ENCODE measurements around the gene SPTBN1. TPM values are rescaled to one million over a fixed set of nuclear protein-coding genes. Genes with fewer than 3 reads are reported as not detected.

The SPTBN1 gene
- total and polyA plus RNA-seq, 2 donors (not counting 3 experiments of a cell fraction or from before 2014, with no cell fraction given) = 63.3 to 320 TPM

GRCh38 chr2:54494087-54494486, 38.0 kb downstream of the SPTBN1 start:
- H2AFZ ChIP-seq (ENCODE audit: low read depth, low read length) = no peak overlapping the region
- POLR2A ChIA-PET = no interaction called here
- no peaks in the 10 kb centered on the region for H3K9me3 ChIP-seq (replicated peaks; ENCODE audit: control insufficient read depth, insufficient read depth, low read length)
- H3K36me3 ChIP-seq (ENCODE audit: control insufficient read depth in 2 of 2, extremely low read depth in 1 of 2, insufficient read depth in 2 of 2, low read length in 2 of 2) = no peaks in the 10 kb centered on the region
- intact Hi-C loops (cut with micrococcal nuclease) = no loop called here
- H3K79me2 ChIP-seq (ENCODE audit: control insufficient read depth, insufficient read depth, low read length) = no peaks in the 10 kb centered on the region
- peaks cover 2% of the 10 kb centered on the region for H4K20me1 ChIP-seq (replicated peaks; ENCODE audit: control insufficient read depth, extremely low read depth, insufficient read depth, low read length)
- BruUV-seq (replicated peaks) = no TSS peak
- H3K4me2 ChIP-seq (ENCODE audit: insufficient read depth, low read length) = no peak overlapping the region
- CTCF ChIA-PET = interaction anchor here (1.0 kb wide), 1 partner anchor 78 kb away, joined by 3 read pairs; no protein-coding TSS in a partner anchor
- no peak overlapping the region for H3K27ac ChIP-seq (ENCODE audit: insufficient read depth, low read depth, low read length)
- H3K4me3 ChIP-seq (replicated peaks in 1 of 3; ENCODE audit: insufficient read depth in 1 of 3, low read depth in 1 of 3, low read length in 3 of 3) = no peak overlapping the region
- dilution Hi-C loops (cut with MboI; ENCODE audit: extremely low pct_ligation_motif_present, low sequenced_read_pairs) = no loop called here
- peaks cover 4% of the 10 kb centered on the region for H3K4me1 ChIP-seq (ENCODE audit: control insufficient read depth, extremely low read depth, insufficient read depth, low read length)
- no peak for FAIRE-seq
- no peak overlapping the region for H3K9ac ChIP-seq (replicated peaks; ENCODE audit: extremely low read depth, insufficient read depth, low read length)
- no peak for TF ChIP-seq GATA2 (IDR thresholded peaks at IDR 0.05; ENCODE audit: insufficient read depth, insufficient read length, low read depth, low read length)
- peak; percentile 29 for TF ChIP-seq FOS (IDR thresholded peaks at IDR 0.05; ENCODE audit: borderline replicate concordance, insufficient read depth, low read length)
- no peaks in the 10 kb centered on the region for H3K9me1 ChIP-seq (replicated peaks; ENCODE audit: control insufficient read depth, extremely low read depth, insufficient read depth, low read length)
- no peak for DNase-seq (ENCODE audit: low read depth, low spot score)
- no peaks in the 10 kb centered on the region for H3K27me3 ChIP-seq (ENCODE audit: control insufficient read depth in 2 of 2, insufficient read depth in 2 of 2, low read length in 2 of 2)

GRCh38 chr2:54496920-54497319, 40.8 kb downstream of the SPTBN1 start:
- FAIRE-seq (no peak), DNase-seq (ENCODE audit: low read depth, low spot score) (no peak)
- Histone ChIP-seq H3K27ac (ENCODE audit: insufficient read depth, low read depth, low read length) (no peak overlapping the region), H3K4me2 (ENCODE audit: insufficient read depth, low read length) (no peak overlapping the region), H3K4me3 (replicated peaks in 1 of 3; ENCODE audit: insufficient read depth in 1 of 3, low read depth in 1 of 3, low read length in 3 of 3) (no peak overlapping the region), H4K20me1 (replicated peaks; ENCODE audit: control insufficient read depth, extremely low read depth, insufficient read depth, low read length) (no peaks in the 10 kb centered on the region), H3K9me3 (replicated peaks; ENCODE audit: control insufficient read depth, insufficient read depth, low read length) (no peaks in the 10 kb centered on the region), H3K27me3 (ENCODE audit: control insufficient read depth in 2 of 2, insufficient read depth in 2 of 2, low read length in 2 of 2) (no peaks in the 10 kb centered on the region), H3K79me2 (ENCODE audit: control insufficient read depth, insufficient read depth, low read length) (no peaks in the 10 kb centered on the region), H3K4me1 (ENCODE audit: control insufficient read depth, extremely low read depth, insufficient read depth, low read length) (peaks cover 8% of the 10 kb centered on the region), H3K9me1 (replicated peaks; ENCODE audit: control insufficient read depth, extremely low read depth, insufficient read depth, low read length) (no peaks in the 10 kb centered on the region), H3K36me3 (ENCODE audit: control insufficient read depth in 2 of 2, extremely low read depth in 1 of 2, insufficient read depth in 2 of 2, low read length in 2 of 2) (no peaks in the 10 kb centered on the region), H3K9ac (replicated peaks; ENCODE audit: extremely low read depth, insufficient read depth, low read length) (no peak overlapping the region), H2AFZ (ENCODE audit: low read depth, low read length) (no peak overlapping the region)
- no TSS peak for BruUV-seq (replicated peaks)
- dilution Hi-C loops (cut with MboI; ENCODE audit: extremely low pct_ligation_motif_present, low sequenced_read_pairs) = no loop called here
- POLR2A ChIA-PET = interaction anchor here (0.6 kb wide), 1 partner anchor 47 kb away, joined by 4 read pairs; no protein-coding TSS in a partner anchor
- intact Hi-C loops (cut with micrococcal nuclease) = no loop called here
- TF ChIP-seq EZH2 (IDR thresholded peaks at IDR 0.05; ENCODE audit: borderline replicate concordance, low read depth, low read length, severe bottlenecking) (no peak), JUN (IDR thresholded peaks at IDR 0.05; ENCODE audit: borderline replicate concordance, insufficient read depth, insufficient read length, low read depth) (no peak), GATA2 (IDR thresholded peaks at IDR 0.05; ENCODE audit: insufficient read depth, insufficient read length, low read depth, low read length) (no peak), POLR2AphosphoS5 (IDR thresholded peaks at IDR 0.05; ENCODE audit: insufficient read depth, low read depth, low read length) (no peak), MAX (IDR thresholded peaks at IDR 0.05; ENCODE audit: insufficient read depth, insufficient read length) (no peak), CTCF (IDR thresholded peaks at IDR 0.05; ENCODE audit: extremely low read depth in 1 of 2, insufficient read depth in 1 of 2, low read depth in 1 of 2, low read length in 2 of 2) (no peak)
- CTCF ChIA-PET = interaction anchor here (1.0 to 4.2 kb wide), 7 partner anchors 16 to 389 kb away, joined by 3 to 21 read pairs (median 6); no protein-coding TSS in a partner anchor
